GF-D8 (cell line): ENCODE results near the gene NPB.
A peak's percentile ranks its signal among the peaks of the same experiment; 100 is the strongest.
"Not testable (repeated sequence)": the region's sequence is repeated elsewhere in the genome, so short reads cannot be mapped to it uniquely, and the experiment has no call there.

Source experiments
- DNase-seq: peaks from one replicate; lab custom pipeline; 2025; lab: John Stamatoyannopoulos, UW

The NPB gene

DNA sequence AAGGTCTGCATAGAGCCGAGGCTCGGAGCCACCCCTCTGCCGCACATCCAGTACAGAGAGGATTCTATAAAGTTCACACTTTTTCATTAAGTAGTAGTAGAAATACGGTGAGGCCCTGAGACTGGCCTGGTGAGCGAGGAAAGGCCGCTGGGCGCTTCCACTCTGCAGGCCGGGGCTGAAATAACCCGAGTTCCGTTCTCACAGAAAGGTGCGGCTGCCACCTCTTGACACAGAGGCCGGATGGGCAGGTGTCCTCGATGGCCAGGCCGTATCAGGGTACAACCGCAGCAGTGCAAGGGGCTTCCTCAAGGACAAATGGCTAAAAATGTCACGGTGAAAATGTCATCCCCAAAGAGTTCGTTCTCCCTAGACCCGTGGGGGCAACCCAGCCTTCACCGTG lies 9.9 kb downstream of the NPB start:
- DNase-seq: no peak

DNA sequence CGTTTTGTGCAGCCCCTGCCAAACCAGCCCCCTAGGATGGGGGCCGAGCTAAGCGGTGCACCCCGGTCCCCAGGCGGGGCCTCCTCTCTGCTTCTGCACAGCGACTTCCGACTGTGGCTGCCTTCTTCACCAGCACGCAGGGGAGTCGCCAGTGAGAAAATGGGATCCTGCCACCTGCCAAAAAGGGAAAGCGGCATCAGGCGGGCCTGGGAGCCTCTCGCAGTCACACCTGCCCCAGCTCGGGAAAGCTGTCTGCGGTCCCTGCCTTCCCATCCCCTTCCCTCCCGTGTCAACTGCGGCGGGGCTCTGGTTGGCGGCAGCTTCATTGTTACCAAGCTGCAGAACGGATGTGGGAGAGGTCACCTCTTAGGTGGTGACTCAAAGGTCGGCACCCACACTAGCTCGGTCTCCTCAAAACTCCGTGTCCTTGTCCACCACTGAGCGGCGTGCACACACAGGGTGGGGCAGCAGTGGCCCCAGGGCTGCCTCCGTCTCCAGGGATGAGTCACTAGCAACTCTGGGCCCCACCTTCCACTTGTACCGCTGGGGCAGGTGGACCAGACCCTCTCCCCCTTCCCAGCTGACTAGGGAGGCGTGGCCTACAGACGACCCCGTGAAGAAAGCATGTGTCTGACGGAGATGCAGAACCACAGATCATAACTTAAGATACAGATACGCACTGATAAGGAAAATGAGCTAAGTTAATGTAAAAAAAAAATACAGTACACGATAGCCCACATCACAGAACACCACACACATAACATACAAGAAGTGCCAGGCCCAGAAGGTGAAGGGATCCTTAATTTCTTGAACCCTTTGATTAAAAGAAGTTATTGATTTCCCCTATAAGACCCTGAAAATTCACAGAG lies 10.6 kb downstream of the NPB start:
- DNase-seq: no peak

DNA sequence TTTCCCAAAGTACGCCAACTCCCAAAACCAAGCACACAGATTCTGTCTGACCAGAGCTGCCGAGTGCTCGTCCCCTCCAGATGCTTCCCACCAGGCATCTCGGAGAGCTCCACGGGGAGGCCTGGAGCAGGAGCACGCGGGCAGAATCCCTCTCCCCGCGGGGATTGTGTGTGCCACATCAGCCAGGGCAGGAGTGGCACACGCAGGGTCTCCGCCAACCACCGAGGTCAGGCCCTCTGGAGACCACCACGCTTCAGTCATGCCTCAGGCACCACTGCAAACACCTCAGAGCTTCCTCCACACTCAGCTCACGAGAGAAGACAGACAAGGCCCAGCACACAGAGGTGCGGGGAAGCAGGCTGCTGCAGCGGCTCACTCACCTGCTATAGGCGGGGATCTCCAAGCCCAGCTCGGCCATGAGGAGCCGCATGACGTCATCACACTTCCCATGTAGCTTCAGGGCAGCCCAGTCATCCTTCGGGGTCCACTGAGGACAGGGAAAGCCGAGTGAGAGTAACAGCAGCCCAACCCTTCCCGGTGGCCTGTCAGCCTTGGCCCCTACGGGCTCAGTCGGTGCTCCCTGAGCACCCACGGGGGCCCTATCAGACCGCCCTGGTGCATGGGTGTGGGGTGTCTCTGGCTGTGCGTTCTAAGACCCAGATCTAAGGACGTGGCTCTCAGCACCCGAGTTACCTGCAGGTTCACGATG lies 11.5 kb downstream of the NPB start:
- no peak for DNase-seq

DNA sequence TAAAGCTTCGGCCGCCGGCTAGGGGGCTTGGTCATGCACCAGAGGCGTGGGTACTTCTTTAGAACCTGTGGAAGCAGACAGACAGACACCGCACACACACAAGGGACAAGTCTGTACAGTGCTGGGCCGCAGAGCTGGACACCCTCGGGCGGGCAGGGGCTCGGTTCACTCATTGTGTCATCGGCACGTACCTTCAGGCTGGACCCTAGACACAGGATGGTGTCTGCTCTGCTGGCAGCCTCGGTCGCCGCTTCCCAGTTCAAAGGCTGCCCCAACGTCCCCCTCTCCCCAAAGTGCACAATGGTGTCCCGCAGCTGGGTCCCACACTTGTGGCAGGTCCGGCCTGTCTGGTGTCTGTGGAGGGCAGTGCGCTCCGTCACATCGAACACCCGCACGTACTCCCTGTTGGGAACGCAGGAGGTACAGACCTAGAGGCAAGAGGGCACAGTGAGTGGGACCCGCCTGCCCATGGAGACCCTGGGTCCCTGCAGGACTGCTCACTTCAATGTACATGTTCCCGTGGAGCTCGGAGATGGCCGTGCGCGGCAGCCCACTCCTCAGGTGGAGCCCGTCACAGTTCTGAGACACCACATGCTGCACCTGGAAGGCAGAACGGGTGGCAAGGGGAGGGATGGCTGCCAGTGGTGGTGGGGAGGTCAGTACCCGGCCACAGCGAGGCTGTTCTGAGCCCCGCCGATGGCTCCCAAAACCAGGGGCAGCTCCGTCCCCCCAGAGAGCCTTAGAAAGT lies 12.2 kb downstream of the NPB start:
- no peak for DNase-seq

DNA sequence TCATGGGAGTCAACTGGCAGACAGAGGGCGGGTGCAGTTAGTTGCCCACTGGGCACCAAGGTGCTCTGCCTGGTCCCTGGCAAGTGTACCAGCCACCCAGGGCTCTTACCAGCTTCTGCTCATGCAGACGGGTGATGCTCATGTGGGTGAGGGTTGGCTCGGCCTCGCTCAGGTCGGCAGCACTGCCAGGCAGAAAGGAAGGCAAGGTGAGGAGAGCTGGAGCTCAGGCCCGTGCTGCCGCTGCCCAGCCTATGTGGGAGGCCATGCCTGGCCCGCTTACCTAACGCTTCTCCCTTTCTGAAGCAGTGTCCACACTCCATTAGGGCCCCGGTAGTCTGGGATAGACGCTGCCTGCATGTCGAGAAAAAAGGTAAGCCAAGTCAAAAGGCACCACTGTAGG lies 13.3 kb downstream of the NPB start:
- no peak for DNase-seq

DNA sequence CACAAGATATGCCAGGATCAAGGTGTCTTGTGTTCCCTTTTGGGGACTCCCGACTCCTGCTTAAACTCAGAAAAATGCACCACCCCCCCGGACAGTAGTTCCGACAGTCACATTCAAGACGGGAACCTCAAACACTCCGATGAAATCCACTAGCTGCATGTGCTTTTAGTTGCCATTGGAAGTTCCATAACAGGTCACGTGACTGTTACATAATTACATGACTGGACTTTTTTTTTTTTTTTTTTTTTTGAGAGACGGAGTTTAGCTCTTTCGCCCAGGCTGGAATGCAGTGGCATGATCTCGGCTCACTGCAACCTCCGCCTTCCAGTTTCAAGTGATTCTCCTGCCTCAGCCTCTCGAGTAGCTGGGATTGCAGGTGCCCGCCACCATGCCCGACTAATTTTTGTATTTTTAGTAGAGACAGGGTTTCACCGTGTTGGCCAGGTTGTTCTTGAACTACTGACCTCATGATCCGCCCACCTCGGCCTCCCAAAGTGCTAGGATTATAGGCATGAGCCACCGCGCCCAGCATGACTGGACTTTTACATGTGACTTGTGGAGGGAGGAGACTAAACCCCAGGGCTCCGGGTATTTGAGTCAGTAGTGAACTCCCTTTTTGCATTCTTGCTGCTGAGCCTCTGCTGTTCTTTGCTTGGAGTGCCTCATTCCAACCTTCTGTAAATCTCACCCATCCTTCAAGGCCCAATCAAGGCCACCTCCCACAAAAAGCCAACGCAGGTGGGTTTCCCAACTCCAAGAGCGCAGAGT lies 14.4 kb downstream of the NPB start:
- no peak for DNase-seq

DNA sequence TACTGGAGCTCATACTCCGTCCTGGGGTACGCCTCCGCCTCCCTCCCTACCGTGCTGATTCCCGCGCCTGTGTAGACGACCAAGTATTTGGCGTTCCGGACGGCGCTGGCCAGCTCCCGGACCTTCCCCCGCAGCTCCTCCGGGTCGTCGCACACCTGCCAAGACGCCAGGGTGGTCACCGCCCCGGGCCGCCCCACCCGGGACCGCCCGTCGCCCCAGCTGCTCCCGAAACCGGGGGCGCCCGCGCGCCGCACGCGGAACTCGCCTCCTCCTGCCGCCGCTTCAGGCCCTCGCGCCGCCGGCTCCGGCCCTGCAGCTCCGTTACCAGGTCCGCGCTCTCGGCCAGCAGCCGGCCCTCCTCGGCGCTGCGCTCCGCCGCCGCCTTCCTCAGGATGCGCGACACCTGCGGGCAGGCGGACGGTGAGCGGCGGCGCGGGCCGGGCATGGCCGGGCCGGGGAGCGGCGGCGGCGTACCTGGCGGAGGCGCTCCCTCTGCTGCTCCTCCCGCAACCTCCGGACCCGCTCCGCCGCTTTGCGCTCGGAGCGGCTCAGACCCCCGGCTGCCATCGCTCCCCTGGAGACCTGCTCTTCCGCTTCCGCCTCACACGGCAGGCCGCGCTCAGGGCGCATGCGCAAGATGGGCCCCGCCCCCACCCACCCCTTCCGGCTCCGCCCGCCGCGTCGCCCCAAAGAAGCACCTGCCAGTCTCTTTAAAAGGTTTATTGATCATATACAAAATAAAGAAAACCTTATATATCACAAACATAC lies 15.7 kb downstream of the NPB start, which contains the start of gene SIRT7:
TSS of gene SIRT7 (minus strand) at position 612 of the 768 bp plus-strand sequence. CDS start at position 567, 45 bp downstream.
- DNase-seq: peak; percentile 62

DNA sequence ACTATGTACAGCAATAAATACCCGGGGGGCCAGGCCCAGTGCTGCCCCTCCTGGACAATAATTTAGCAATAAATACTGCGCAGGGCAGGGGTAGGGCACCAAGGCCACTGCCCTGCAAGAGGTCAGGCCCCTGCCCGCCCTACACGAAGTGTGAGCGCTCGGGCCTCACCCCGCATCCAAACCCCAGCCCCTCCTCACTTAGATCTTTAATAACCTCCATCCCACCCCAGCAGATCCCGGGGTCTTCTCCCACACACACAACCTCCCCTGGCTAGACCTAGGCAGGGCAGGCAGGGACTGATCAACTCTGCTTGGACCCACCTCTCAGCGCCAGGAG lies 16.3 kb downstream of the NPB start:
- not testable (repeated sequence) for DNase-seq

DNA sequence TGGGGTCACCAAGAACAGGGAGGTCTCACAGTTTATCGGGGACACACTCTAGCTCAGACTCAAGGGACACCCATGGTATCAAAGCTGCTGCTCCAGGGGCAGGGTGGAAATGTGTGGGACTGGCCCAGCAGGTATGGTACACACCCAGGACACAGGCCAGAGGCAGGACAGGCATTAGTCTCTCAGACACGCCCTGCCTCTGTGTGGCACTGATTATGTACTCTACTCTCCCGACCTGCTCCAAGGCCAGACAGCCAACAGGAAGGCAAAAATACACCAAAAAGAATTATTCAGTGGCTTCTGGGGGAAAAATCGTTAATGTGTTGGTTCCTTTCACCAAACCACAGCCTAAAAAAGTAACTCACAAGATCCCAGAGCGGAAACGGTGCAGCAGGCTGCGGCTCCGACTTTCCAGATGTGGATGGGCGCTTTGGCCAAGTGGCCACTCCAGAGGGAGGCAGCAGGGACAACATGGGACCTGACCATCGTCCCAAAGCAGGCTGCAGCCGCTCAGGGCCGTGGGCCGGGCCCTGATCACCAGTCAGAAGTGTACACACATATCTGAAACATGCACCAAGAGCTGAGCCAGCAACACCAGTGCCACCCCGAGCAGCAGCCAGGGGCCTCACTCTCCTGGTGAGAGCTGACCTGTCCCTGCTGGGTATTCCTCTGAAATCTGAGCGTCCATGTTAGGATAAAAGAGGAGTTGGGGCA lies 17.0 kb downstream of the NPB start:
- DNase-seq: peak; percentile 58

DNA sequence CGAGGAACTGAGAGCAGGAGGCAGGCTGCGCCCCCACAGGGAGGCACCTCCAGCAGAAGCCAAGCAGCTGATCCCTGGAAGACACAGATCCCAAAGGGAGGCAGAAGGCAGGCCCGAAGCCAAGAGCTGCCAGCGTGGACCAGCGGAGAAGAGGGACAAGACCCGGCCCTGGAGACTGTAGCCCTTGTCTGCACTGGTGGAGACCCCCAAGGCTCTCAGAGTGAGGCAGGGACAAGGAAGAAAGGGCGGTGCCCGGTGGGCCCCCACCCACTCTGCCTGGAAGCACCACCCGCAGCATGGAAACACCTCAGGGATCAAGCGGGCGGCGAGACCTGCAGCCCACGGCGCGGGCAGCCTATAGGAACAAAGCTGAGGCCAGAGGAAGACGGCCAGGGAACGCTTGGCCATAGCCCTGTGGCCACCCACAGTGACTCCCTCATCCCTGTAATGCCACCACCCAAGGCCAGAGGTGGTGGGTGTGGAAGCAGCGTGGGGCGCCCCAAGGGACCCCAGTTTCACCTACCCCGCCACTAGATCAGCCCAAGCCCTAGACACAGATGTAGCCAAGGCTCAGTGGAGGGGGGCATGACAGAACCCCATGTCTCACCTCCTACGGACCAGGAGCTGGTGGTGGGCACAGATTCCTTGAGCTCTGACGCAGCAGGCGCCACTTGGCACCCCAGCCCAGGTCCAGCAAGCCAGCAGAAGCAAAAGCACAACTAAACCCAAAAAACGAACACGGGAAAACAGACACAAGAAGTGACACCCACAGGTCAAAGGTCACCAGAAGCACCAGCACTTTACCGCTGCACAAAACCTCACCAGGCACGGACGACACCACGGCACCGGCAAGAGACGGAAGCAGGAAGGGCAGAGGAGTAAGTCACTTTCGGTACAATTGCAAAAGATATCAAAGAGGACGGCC lies 18.8 kb downstream of the NPB start:
- DNase-seq: peak; percentile 61

DNA sequence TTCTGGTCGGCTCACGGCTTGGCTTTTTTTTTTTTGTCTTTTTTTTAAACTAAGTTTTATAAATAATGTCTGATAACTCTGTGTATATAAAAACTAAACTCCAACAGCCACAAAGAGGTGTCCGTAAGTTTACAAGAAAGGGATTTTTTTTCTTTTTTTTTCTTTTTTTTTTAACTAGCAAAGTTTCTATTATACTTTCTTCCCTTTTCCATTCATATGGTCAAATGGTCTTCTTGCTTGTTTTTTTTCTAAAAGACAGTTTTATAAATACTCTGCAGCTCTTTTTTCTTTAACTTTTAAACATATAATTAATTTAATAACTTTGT lies 19.5 kb downstream of the NPB start:
- no peak for DNase-seq

DNA sequence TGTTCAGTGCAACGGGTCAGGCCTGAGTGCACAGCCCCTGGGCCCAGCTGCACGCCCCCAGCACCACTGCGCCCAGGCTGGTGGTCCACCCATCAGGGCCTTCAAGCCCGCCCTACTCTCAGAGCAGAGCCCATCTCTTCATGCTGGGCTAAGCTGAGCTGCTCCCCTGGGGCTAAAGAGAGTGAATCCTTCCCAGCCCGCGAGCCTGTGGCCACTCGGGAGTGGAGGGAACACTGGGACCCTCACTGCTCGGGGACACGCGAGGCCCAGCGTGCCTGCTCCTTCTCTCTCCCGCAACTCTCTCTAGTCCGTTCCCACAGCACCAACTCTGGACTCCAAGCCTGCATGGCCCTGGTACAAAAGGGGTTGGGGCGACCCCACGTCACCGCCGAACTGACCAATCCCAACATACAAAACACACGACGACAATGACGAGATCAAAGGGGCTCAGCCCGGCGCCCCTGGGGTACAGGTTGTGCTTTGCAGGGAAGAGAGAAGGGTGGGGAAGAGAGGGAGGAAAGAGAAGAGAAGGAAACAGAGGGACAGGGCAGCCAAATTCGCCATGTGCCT lies 20.0 kb downstream of the NPB start:
- DNase-seq: no peak

DNA sequence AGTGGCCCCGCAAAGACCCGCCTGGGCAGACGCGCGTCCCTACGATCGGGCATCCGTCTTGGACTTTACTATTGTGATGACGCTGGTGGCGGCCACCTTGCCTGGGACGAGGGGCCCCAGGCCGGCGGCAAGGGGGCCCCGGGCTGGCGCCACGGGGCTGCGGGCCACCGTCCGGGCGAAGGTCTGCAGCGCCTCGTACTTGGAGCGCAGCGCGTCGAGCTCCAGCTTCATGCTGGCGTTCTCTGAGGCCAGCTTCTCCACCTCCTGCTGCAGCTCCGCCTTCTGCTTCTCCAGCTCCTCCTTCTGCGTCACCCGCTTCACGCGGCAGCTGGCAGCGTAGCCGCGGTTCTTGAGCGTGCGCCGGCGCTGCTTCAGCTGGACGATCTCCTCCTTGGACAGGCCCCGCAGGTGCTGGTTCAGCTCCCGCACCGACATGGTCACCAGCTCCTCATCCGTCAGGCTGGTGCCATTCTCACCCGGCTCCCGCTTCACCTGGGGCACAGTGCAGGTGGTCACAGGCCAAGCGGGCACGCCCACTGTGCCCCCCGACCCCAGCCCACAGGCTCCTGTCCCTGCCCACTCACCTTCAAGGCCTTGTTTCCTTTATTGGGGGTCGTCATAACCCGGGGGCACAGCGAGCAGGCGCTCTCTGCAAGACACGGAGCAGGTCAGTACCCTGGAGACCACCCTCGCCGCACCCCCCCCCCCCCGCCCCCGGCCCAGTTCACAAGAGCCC lies 20.7 kb downstream of the NPB start:
- DNase-seq: peak; percentile 63

DNA sequence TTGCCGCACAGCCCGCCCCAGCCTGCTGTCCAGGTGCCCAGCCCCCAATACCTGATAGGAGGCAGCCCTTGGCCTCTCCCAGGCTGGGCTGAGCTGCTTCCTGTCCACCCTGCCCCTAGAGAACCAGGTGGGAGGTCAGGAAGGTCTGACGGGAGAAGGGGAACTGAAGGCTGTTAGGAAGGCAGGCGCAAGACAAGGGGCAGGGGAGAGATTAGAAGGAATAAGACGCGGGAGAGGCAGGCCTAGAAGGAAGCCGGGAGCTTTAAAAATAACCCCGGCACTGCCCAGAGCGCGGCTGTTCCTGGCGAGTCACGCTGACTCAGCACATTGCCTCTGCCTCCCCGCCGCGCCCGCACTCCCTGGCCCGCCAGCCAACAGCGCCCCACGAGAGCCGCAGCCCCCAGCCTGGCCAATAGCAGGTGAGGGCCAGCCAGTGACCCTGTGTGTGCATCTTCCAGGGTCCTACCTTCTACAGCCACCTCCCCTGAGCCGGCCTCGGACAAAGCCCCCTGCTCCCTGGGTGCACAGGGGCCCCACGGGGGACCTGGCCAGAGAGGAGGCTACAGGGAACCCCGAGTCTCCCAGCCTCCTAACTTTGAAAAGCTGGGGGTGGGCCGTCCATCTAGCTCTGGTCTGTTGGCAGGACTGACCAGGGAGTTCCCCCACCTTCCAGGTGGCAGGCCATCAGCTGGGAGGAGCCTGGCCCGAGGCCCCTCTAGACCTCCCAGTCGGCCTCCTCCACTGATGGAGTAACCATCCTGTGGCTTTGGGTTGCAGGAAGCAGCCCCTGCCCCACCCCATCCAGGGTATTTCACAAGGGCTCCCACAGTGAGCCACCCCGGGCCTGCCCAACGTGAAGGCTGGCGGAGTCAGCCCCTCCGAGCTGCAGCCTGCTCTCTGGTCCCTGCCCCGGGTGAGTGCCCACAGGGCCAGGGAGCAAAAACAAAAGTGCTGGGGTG lies 21.5 kb downstream of the NPB start:
- peak; percentile 87 for DNase-seq

DNA sequence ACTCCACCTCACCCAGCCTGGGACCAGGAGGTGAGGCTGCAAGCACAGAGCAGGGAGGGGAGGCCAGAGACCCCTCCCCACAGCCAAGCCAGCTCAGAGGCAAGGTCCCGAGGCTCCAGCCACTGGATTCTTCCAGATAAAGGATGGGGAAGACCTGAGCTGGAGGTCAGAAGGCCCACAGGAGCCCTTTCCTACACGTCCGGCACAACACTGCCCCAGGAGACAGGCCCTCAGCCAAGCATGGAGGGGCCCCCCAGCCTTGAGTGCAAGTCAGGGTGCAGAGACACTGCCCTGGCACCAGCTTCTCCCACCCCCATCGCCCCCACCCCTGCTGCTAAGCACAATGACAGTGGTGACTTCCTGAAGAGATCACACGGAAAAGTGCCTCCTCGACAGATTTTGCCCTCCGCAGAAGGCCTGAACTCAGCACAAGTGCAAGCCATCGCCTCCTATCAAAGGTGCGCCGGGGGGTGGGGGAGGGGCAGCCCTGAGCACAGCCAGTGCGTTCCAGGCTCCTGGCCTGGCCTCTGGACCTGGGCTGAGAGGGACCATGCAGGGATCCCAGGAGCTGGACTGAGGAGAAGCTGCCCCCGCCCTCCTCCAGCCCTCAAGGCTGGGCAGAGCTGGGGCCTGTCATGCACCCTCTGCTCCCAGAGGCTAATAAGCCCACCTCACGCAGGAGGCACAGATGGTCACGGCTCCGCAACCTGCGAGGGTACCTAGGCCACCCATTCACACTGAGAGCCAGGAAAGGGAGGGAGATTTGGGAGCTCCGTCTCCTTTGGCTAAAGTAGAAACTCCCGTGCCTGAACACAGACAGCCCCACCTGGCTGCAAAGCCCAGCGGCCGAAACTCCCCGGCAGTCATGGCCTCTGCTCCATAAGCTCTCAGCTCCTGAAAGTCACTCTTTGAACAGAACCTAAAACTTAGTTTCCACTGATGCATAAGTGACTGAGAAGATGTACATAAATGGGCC lies 22.8 kb downstream of the NPB start:
- DNase-seq: no peak

DNA sequence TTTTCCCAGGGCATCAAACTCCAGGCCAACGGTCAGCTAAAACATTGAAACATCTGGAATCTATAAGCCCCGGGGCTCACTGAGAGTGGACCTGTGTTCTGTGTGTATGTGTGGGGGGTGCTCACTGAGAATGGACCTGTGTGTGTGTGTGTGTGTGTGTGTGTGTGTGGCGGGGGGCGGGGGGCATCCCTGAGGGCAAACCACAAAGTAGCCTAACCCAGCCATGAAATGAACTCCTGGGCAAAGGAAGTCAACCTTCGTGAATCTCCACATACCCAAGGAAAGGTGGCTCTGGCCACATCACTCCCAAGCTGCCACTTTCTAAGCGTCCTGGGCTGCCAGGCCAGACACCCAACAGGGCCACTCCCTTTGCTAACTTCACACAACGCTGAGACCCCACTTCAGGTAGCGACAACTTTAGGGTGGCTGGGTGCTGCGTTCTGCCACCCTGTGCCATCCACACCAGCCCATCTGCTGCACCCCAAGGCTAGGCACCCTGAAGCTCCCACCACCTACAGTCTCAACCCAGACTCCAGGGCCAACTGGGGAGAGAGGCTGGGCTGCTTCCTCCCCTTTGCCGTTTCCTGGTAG lies 23.9 kb downstream of the NPB start:
- DNase-seq: no peak
